CD4-positive, CD25-positive, alpha-beta regulatory T cell (primary cell): ENCODE measurements around the gene SPR. TPM values are rescaled to one million over a fixed set of nuclear protein-coding genes. Genes with fewer than 3 reads are reported as not detected.

Source experiments
- ATAC-seq, 2 donors: fragments of 150-1000 bp; cut with Tn5 transposase; one replicate each; pipeline ENCODE4 v1.10.0; 2021; ENCODE audit warnings: low read depth in 2 of 2, moderate number of reproducible peaks in 2 of 2, moderate library complexity in 1 of 2
- DNase-seq, 3 donors: peaks; one replicate each; pipeline versions ENCODE4 v3.0.0 to v3.0.0-alpha.2; 2012 to 2022; ENCODE audit warnings: mixed read lengths in 1 of 3
- H3K27ac ChIP-seq: one replicate; pipeline ENCODE4 v1.7.0; 2013; ENCODE audit warnings: mild to moderate bottlenecking, low read length; ENCODE audit not compliant: insufficient read depth, poor library complexity, severe bottlenecking
- H3K27me3 ChIP-seq: one replicate; pipeline ENCODE4 v1.7.0; 2013; ENCODE audit warnings: low read length; ENCODE audit not compliant: control insufficient read depth, insufficient read depth
- H3K36me3 ChIP-seq: one replicate; pipeline ENCODE4 v1.7.0; 2013; ENCODE audit warnings: mild to moderate bottlenecking, low read length, moderate library complexity; ENCODE audit not compliant: control insufficient read depth, insufficient read depth
- H3K4me1 ChIP-seq: 2 replicates; pipeline ENCODE4 v1.7.0; 2013; ENCODE audit warnings: mild to moderate bottlenecking, low read length; ENCODE audit not compliant: insufficient read depth, control insufficient read depth, poor library complexity, severe bottlenecking
- H3K4me3 ChIP-seq: one replicate; pipeline ENCODE4 v1.7.0; 2013; ENCODE audit warnings: low read depth, mild to moderate bottlenecking, low read length, moderate library complexity
- H3K9me3 ChIP-seq, 2 experiments: 1 replicate in 1 of 2; 2 replicates in 1 of 2; pipeline ENCODE4 v1.7.0; 2013; ENCODE audit warnings: low read length in 2 of 2, mild to moderate bottlenecking in 1 of 2, moderate library complexity in 1 of 2; ENCODE audit not compliant: control insufficient read depth in 2 of 2
- H3K27ac Mint-ChIP-seq, 3 donors: one replicate each; pipeline ENCODE4 v1.8.0; 2020 to 2022; ENCODE audit warnings: mild to moderate bottlenecking in 3 of 3, mixed read lengths in 3 of 3, moderate library complexity in 2 of 3
- H3K27me3 Mint-ChIP-seq: one replicate; pipeline ENCODE4 v1.8.0; 2022; ENCODE audit warnings: mild to moderate bottlenecking, mixed read lengths
- H3K36me3 Mint-ChIP-seq: one replicate; pipeline ENCODE4 v1.8.0; 2020; ENCODE audit warnings: mixed read lengths
- H3K4me1 Mint-ChIP-seq, 4 donors: one replicate each; pipeline ENCODE4 v1.8.0; 2020 to 2022; ENCODE audit warnings: mixed read lengths in 4 of 4, mild to moderate bottlenecking in 1 of 4
- H3K4me3 Mint-ChIP-seq, 4 donors: one replicate each; pipeline ENCODE4 v1.8.0; 2020 to 2022; ENCODE audit warnings: mild to moderate bottlenecking in 4 of 4, mixed read lengths in 4 of 4, moderate library complexity in 3 of 4
- H3K9me3 Mint-ChIP-seq, 7 donors: one replicate each; pipeline ENCODE4 v1.8.0; 2020 to 2022; ENCODE audit warnings: mixed read lengths in 7 of 7, mild to moderate bottlenecking in 3 of 7, moderate library complexity in 2 of 7
- polyA plus RNA-seq, 4 donors: library from polyadenylated mRNA; unstranded; fragments of 300-500 nt; fragmentation: Illumina TruSeq; gene quantifications; one replicate each; pipeline ENCODE4 v1.2.3, GENCODE V29; 2021
- total RNA-seq: library from RNA; stranded (reverse); gene quantifications from one replicate; pipeline ENCODE4 v1.2.3, GENCODE V29; 2022

Gene SPR
- total and polyA plus RNA-seq, 5 donors from 2014 or later = 0.13 TPM; not detected in 4

DNA sequence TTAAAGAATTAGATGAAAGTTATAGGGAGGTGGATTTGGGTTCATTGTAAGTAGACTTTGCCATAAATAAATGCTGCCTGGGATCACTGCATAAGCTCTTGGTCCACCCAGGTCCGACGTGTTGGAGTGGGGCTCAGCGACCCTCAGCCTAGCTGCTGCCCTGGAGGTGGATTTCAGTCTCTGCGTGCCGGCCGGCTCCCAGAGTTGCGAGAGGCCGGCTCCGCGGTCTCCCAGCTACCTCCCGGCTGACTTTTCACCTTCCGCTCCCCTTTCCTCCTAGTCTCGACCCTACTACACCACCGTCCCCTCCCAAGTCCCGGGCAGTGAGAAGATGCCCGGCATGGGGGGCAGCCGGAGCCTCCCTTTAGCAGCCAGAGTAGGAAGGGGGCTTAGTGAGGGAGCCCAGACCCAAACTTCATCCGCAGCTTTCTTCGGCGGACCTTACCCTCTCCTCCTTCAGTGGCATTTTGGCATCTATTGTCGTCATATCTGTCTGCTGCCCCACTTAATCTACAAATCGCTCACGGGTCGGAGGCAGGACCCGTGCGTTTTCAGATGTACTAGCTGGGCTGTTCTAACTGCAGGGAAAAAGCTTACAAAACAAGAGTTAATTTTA is 38.2 kb downstream of the SPR start:
- no peak overlapping the region for H3K4me3 Mint-ChIP-seq
- Histone ChIP-seq H3K4me3 (no peak overlapping the region), H3K27me3 (peaks cover 58% of the 10 kb centered on the region), H3K36me3 (no peaks in the 10 kb centered on the region), H3K27ac (no peak overlapping the region), H3K9me3 (no peaks in the 10 kb centered on the region), H3K4me1 (peaks cover 9% of the 10 kb centered on the region)
- H3K36me3 Mint-ChIP-seq = no peaks in the 10 kb centered on the region
- DNase-seq (no peak), ATAC-seq (no peak)
- H3K27ac Mint-ChIP-seq = no peak overlapping the region
- peaks cover 36% of the 10 kb centered on the region for H3K27me3 Mint-ChIP-seq
- H3K4me1 Mint-ChIP-seq = peaks cover 0 to 23% (median 8%) of the 10 kb centered on the region in 4 donors
- peaks cover 0 to 4% (median 0%) of the 10 kb centered on the region in 7 donors for H3K9me3 Mint-ChIP-seq

DNA sequence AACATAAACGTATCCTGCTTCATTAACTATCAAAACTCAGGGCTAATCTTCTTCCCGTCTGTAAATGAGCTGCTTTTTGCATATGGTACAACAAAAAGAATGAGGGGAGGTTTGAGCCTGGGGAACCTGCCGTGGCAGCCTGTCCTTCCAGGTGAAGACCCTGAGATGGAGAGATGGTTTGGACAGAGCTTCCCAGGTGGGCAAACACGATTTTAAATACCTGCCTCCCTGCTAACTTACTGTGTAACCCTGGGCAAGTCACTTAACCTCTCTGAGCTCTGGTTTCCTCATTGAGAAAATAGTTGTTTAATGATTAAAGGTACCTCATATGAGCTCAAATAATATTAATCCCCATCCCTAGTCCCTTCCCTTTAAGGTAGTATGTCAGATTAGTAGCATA is 39.2 kb downstream of the SPR start:
- Mint-ChIP-seq H3K27me3 (peaks cover 26% of the 10 kb centered on the region), H3K9me3 (peaks cover 0 to 4% (median 0%) of the 10 kb centered on the region in 7 donors), H3K4me3 (no peak overlapping the region), H3K36me3 (no peaks in the 10 kb centered on the region), H3K27ac (no peak overlapping the region), H3K4me1 (peaks cover 0 to 21% (median 8%) of the 10 kb centered on the region in 4 donors)
- peaks cover 6% of the 10 kb centered on the region for H3K4me1 ChIP-seq
- no peaks in the 10 kb centered on the region for H3K9me3 ChIP-seq
- DNase-seq (no peak), ATAC-seq (no peak)
- H3K36me3 ChIP-seq = no peaks in the 10 kb centered on the region
- no peak overlapping the region for H3K27ac ChIP-seq
- peaks cover 54% of the 10 kb centered on the region for H3K27me3 ChIP-seq
- H3K4me3 ChIP-seq = no peak overlapping the region

DNA sequence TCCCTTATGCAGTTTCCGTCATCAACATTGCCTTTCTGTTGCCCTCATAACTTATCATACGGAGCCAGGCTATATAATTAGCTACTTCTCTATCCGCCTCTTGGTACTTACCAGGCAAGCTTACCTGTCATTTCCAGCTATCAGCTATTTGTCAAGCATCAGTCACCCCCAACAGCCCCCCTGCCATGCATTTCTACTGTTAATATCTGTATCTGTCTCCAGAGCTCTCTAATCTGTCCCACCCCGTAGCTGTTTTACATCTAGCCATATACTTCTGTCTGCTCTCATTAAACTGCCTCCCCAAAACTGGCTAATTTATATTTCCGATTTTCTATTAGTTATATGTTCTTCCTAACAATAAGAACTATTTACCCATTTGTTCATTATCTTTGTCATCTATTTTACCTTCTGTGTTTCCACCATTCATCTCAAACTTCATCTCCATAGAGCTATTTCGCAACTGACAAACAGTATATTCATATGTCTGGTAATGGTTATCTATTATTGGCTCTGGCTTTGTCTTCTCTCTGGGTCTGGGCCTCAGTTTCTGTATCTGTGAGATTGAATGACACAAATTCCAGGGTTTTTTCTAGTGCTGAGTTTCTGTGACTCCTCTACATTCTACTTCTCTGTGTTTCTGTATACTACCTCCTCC is 39.7 kb downstream of the SPR start:
- Histone ChIP-seq H3K27ac (no peak overlapping the region), H3K4me1 (peaks cover 6% of the 10 kb centered on the region), H3K27me3 (peaks cover 49% of the 10 kb centered on the region), H3K36me3 (no peaks in the 10 kb centered on the region), H3K9me3 (no peaks in the 10 kb centered on the region), H3K4me3 (no peak overlapping the region)
- H3K27ac Mint-ChIP-seq = no peak overlapping the region
- no peak overlapping the region for H3K4me3 Mint-ChIP-seq
- H3K36me3 Mint-ChIP-seq = no peaks in the 10 kb centered on the region
- peaks cover 0 to 20% (median 8%) of the 10 kb centered on the region in 4 donors for H3K4me1 Mint-ChIP-seq
- no peak for ATAC-seq
- no peak for DNase-seq
- peaks cover 21% of the 10 kb centered on the region for H3K27me3 Mint-ChIP-seq
- peaks cover 0 to 4% (median 0%) of the 10 kb centered on the region in 7 donors for H3K9me3 Mint-ChIP-seq

DNA sequence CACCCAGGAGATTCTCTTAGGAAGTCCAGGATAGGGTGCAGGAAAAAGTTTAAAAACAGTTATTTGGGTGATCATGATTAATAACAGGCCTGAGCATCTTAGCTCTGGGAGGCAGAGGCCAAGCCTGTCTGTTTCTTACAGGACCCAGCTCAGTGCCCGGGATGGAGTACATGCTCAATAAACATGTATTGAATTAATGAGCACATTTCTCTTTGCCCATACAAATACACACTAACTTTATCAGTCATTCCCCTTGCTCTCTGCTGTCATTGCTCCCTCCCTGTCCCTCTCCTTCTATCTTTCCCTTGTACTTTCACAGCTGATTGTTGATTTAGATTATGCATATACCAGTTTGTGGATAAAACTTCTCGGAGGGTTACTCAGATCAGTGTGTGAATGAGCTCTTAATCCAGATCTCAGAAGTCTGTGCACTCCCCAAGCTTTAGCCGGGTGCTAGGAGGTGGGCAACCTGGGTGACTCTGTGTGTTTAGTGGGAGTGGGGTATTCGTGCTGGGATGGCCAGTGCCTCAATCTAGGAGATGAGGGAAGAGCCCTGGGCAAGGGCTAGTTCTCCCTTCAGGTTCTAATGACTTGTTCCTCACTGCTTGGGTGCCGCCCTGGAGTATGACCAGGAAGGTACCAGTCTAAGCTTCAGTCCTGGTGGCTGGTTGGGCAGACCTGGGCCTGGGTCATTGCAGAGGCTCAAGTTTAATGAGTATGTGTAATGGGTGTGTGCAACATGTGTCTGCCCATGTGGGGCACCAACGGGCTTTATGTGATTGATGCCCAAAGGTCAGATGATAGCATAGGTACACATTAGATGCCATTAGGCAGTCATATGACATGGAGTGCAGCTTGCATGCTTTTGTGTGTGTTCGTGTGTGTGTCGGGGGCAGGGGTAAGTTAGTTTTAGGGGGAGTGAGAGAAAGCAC is 40.7 kb downstream of the SPR start:
- Histone ChIP-seq H3K27ac (no peak overlapping the region), H3K4me1 (peaks cover 6% of the 10 kb centered on the region), H3K4me3 (no peak overlapping the region), H3K36me3 (no peaks in the 10 kb centered on the region), H3K27me3 (peaks cover 40% of the 10 kb centered on the region), H3K9me3 (no peaks in the 10 kb centered on the region)
- Mint-ChIP-seq H3K27ac (no peak overlapping the region), H3K4me1 (peaks cover 0 to 18% (median 5%) of the 10 kb centered on the region in 4 donors), H3K4me3 (no peak overlapping the region), H3K27me3 (peaks cover 11% of the 10 kb centered on the region), H3K9me3 (peaks cover 0 to 3% (median 0%) of the 10 kb centered on the region in 7 donors), H3K36me3 (no peaks in the 10 kb centered on the region)
- DNase-seq (no peak), ATAC-seq (no peak)

DNA sequence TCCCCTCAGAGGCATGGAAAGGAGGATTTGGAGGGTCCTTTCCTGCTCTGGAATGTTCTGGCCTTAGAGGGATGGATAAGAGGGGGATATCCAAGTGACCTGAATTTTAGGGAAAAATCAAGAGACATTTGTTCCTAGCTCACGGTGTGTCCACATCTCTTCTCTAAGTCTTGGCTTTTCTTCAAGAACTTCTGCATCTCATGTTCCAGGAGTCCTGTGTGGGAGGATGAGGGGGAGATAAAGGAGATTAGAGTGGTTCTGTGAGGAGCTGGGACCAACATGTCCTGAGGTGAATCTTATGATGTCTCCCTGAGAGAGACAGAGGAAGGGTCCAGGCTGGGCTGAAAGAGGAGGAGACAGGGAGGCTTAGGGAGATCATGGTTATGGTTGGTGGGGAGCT is 41.8 kb downstream of the SPR start:
- Mint-ChIP-seq H3K4me3 (no peak overlapping the region), H3K36me3 (no peaks in the 10 kb centered on the region), H3K4me1 (peaks cover 0 to 10% (median 5%) of the 10 kb centered on the region in 4 donors), H3K27ac (no peak overlapping the region), H3K27me3 (peaks cover 4% of the 10 kb centered on the region), H3K9me3 (peaks cover 0 to 3% (median 0%) of the 10 kb centered on the region in 7 donors)
- Histone ChIP-seq H3K4me1 (peaks cover 2% of the 10 kb centered on the region), H3K9me3 (no peaks in the 10 kb centered on the region), H3K27ac (no peak overlapping the region), H3K4me3 (no peak overlapping the region), H3K36me3 (no peaks in the 10 kb centered on the region), H3K27me3 (peaks cover 33% of the 10 kb centered on the region)
- ATAC-seq = no peak
- no peak for DNase-seq

DNA sequence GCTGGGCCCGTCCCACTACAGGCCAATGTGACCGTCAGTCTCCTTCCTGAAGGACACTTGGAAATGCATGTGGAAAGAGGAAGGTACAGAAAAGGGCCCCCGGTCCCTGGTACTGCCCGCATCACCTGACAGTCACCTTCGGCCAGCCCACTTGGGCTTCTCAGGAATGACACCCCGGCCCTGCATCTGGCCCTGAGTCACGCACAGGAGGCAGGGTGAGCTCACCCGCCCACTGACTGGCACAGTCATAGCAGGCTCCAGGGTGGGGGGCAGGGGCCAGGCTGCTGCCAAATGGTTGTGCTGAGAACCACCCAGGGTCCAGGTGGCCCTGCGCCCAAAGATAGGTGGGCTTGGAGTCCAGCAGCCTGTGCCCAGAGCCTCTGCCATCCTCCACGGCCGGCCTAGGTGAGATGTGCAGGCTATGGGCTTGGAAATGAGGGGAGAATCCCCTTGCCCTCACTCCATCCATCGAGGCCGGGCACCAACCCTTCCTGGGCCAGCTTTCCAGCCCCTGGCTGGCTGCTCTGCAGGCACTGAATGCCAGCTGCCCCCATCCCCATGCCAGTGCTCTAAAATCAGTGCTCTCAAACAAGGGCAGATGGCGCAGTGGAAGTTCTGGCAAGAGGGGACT is 44.2 kb downstream of the SPR start:
- no peak for DNase-seq

DNA sequence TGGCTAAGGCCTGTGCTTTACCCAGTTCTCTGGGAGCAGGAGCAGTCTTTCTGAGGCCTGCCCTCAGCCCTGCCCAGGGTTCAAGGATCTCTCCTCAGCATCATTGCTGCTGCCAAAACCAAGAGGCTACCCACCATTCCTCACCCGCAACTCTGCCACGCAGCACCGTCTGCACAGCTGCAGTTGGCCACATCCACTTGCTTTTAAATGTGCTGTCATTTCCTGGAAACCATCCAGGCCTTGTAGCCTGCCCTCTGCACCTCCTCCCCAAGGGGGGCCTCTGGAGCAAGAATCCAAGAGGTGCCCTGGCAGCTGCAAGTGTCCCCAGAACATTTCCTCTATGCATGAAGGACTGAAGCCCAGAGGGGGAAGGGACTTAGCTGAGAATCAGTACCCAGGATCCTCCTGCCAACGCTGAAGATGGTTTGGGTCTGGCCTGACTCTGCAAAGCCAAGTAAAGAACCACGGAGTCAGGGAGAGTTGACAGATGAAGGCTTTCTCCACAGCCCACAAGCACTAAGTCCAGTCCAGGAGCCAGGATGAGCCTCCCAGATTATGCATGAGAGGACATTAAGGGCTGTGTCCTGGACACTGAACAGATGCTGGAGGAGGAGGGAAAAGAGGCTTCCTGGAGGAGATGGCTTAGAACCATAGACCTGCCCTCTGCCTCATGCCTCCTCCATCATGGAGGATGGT is 45.0 kb downstream of the SPR start:
- no peak for ATAC-seq

More for the DNA sequence above, 44.2 kb downstream of the SPR start:
- Histone ChIP-seq H3K27ac (no peak overlapping the region), H3K9me3 (no peaks in the 10 kb centered on the region), H3K36me3 (no peaks in the 10 kb centered on the region), H3K4me1 (no peaks in the 10 kb centered on the region), H3K27me3 (peaks cover 26% of the 10 kb centered on the region), H3K4me3 (no peak overlapping the region)
- H3K27ac Mint-ChIP-seq = no peak overlapping the region
- no peak overlapping the region for H3K4me3 Mint-ChIP-seq
- no peaks in the 10 kb centered on the region for H3K4me1 Mint-ChIP-seq
- no peaks in the 10 kb centered on the region for H3K36me3 Mint-ChIP-seq
- ATAC-seq = no peak
- peaks cover 4% of the 10 kb centered on the region for H3K27me3 Mint-ChIP-seq
- H3K9me3 Mint-ChIP-seq = no peaks in the 10 kb centered on the region

More for the DNA sequence above, 45.0 kb downstream of the SPR start:
- no peak overlapping the region for H3K27ac Mint-ChIP-seq
- H3K36me3 Mint-ChIP-seq = no peaks in the 10 kb centered on the region
- Histone ChIP-seq H3K9me3 (no peaks in the 10 kb centered on the region), H3K4me1 (no peaks in the 10 kb centered on the region), H3K27me3 (peaks cover 18% of the 10 kb centered on the region), H3K36me3 (no peaks in the 10 kb centered on the region), H3K27ac (no peak overlapping the region), H3K4me3 (no peak overlapping the region)
- no peaks in the 10 kb centered on the region for H3K4me1 Mint-ChIP-seq
- peaks cover 4% of the 10 kb centered on the region for H3K27me3 Mint-ChIP-seq
- peak in 1 of 3 donors; percentile 16 for DNase-seq
- no peak overlapping the region for H3K4me3 Mint-ChIP-seq
- H3K9me3 Mint-ChIP-seq = no peaks in the 10 kb centered on the region
